Keratinocyte (primary cell): Measurements from ENCODE around the gene CLPTM1L. TPM values are rescaled to one million over a fixed set of nuclear protein-coding genes. Genes with fewer than 3 reads are reported as not detected.

ENCODE experiments used
- DNase-seq: peaks from one replicate; pipeline ENCODE4 v3.0.0-alpha.2; 2011; ENCODE audit warnings: low read depth, missing footprints, low spot score
- FAIRE-seq: peaks from 2 replicates; lab custom pipeline; 2011; peaks lifted over from hg19 to GRCh38; lab: Jason Lieb, UNC
- H2AFZ ChIP-seq: 2 replicates; pipeline ENCODE4 v1.6.0; 2012; ENCODE audit warnings: low read length, control low read depth, inconsistent platforms; ENCODE audit not compliant: control insufficient read depth
- H3K27ac ChIP-seq: 2 replicates; pipeline ENCODE4 v1.5.1; 2011; ENCODE audit warnings: low read length; ENCODE audit not compliant: control insufficient read depth, insufficient read depth
- H3K27me3 ChIP-seq: 3 replicates; pipeline ENCODE4 v1.6.0; 2011; ENCODE audit warnings: low read length; ENCODE audit not compliant: control insufficient read depth, insufficient read depth; ENCODE audit errors: extremely low read depth
- H3K36me3 ChIP-seq, 2 experiments: 2 replicates in 1 of 2; 3 replicates in 1 of 2; pipeline ENCODE4 v1.5.1; 2011; ENCODE audit warnings: low read length in 2 of 2, mild to moderate bottlenecking in 1 of 2; ENCODE audit not compliant: control insufficient read depth in 2 of 2, insufficient read depth in 2 of 2; ENCODE audit errors: extremely low read depth in 1 of 2
- H3K4me1 ChIP-seq: 3 replicates; pipeline ENCODE4 v1.5.1; 2011; ENCODE audit warnings: low read length; ENCODE audit not compliant: control insufficient read depth, insufficient read depth; ENCODE audit errors: extremely low read depth
- H3K4me2 ChIP-seq: 3 replicates; pipeline ENCODE4 v1.6.0; 2011; ENCODE audit warnings: low read depth, low read length; ENCODE audit not compliant: control insufficient read depth, insufficient read depth; ENCODE audit errors: extremely low read depth
- H3K4me3 ChIP-seq, 3 experiments: fragments of 200-600 bp in 1 of 3; sonication (generic) in 1 of 3; 2 replicates in 2 of 3; 3 replicates in 1 of 3; pipeline ENCODE4 v1.5.1; 2011 to 2016; ENCODE audit warnings: low read length in 3 of 3, mild to moderate bottlenecking in 3 of 3, control low read depth in 2 of 3, inconsistent platforms in 1 of 3, low read depth in 1 of 3, mixed read lengths in 1 of 3, mixed run types in 1 of 3, moderate library complexity in 1 of 3; ENCODE audit not compliant: control insufficient read depth in 2 of 3, insufficient read depth in 2 of 3; ENCODE audit errors: extremely low read depth in 1 of 3
- H3K79me2 ChIP-seq: 2 replicates; pipeline ENCODE4 v1.6.0; 2012; ENCODE audit warnings: low read length; ENCODE audit not compliant: control insufficient read depth, insufficient read depth
- H3K9ac ChIP-seq: 3 replicates; pipeline ENCODE4 v1.6.0; 2011; ENCODE audit warnings: low read length; ENCODE audit not compliant: control insufficient read depth, insufficient read depth; ENCODE audit errors: extremely low read depth
- H3K9me1 ChIP-seq: 3 replicates; pipeline ENCODE4 v1.6.0; 2011; ENCODE audit warnings: low read length; ENCODE audit not compliant: control insufficient read depth, insufficient read depth; ENCODE audit errors: extremely low read depth
- H3K9me3 ChIP-seq: 2 replicates; pipeline ENCODE4 v1.5.1; 2012; ENCODE audit warnings: low read depth, low read length; ENCODE audit not compliant: control insufficient read depth
- H4K20me1 ChIP-seq: 3 replicates; pipeline ENCODE4 v1.6.0; 2011; ENCODE audit warnings: low read length; ENCODE audit not compliant: control insufficient read depth, insufficient read depth; ENCODE audit errors: extremely low read depth
- EZH2 ChIP-seq: IDR thresholded peaks from one replicate; pipeline ENCODE4 v1.6.1; 2012; ENCODE audit warnings: inconsistent platforms, mild to moderate bottlenecking, low read length, moderate library complexity
- dilution Hi-C: fragments of 300-500 bp; cut with MboI; formaldehyde crosslinking; loops from one replicate; pipeline ENCODE4 v1.7.0; 2020; ENCODE audit warnings: low sequenced_read_pairs; ENCODE audit not compliant: extremely low pct_ligation_motif_present
- polyA plus RNA-seq, 5 experiments: library from polyadenylated mRNA; depleted of rRNA in 3 of 5; stranded (reverse) in 3 of 5; stranded (forward) in 1 of 5; unstranded in 1 of 5; fragments of >200 nt; gene quantifications; 1 replicate in 1 of 5; 2 replicates in 3 of 5; 3 replicates in 1 of 5; pipeline versions ENCODE4 v1.2.1 to v1.2.3, GENCODE V29; 2011 to 2012; ENCODE audit warnings: missing spikeins in 2 of 5, low read depth in 1 of 5, low replicate concordance in 1 of 5
- TF ChIP-seq, protein P1 (sequence below), 3 experiments: IDR thresholded peaks in 1 of 3; conservative IDR thresholded peaks in 1 of 3; optimal IDR thresholded peaks in 1 of 3; 2 replicates in 2 of 3; 3 replicates in 1 of 3; pipeline versions ENCODE3 to v1.5.1; 2011; ENCODE audit warnings: low read length in 3 of 3, mild to moderate bottlenecking in 3 of 3, moderate library complexity in 2 of 3, control low read depth in 1 of 3, inconsistent platforms in 1 of 3; ENCODE audit not compliant: insufficient read depth in 2 of 3; ENCODE audit errors: extremely low read depth in 1 of 3

Gene CLPTM1L
- polyA plus RNA-seq, 1 donor (not counting 4 experiments of a cell fraction or from before 2014, with no cell fraction given), result 142 TPM

DNA sequence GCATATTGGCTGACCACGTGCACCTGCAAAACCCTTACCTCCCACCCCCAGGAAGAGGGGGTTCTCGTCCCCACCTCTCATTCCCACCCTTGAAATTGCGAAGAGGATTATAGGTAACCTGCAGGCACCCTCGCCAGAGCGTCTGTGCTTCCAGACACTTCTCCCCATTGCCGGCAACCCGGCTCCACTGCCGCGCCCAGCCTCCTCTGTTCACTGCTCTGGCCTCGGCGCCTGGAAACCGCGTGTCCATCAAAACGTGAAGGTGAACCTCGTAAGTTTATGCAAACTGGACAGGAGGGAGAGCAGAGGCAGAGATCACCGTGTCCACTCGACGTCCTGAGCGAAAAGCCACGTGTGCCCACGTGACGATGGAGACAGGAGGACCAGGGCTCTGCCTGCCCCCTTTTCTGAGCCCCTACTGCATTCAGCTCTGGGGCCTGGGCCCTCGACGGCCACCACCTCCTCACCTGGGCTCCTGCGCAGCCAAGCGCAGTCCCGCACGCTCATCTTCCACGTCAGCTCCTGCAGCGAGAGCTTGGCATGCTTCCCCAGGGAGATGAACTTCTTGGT is 52.0 kb downstream of the CLPTM1L start:
- peaks cover 27% of the 10 kb centered on the region for H3K27me3 ChIP-seq
- H3K36me3 ChIP-seq, result no peaks in the 10 kb centered on the region
- no peak overlapping the region for H3K9ac ChIP-seq
- no peaks in the 10 kb centered on the region for H3K9me1 ChIP-seq
- H3K4me1 ChIP-seq, result no peaks in the 10 kb centered on the region
- no peaks in the 10 kb centered on the region for H4K20me1 ChIP-seq
- peaks cover 6% of the 10 kb centered on the region for H3K9me3 ChIP-seq
- no peak overlapping the region for H2AFZ ChIP-seq
- DNase-seq (no peak), FAIRE-seq (no peak)
- H3K79me2 ChIP-seq, result no peaks in the 10 kb centered on the region
- H3K27ac ChIP-seq, result no peak overlapping the region
- no peak for TF ChIP-seq EZH2
- TF ChIP-seq, protein P1, sequence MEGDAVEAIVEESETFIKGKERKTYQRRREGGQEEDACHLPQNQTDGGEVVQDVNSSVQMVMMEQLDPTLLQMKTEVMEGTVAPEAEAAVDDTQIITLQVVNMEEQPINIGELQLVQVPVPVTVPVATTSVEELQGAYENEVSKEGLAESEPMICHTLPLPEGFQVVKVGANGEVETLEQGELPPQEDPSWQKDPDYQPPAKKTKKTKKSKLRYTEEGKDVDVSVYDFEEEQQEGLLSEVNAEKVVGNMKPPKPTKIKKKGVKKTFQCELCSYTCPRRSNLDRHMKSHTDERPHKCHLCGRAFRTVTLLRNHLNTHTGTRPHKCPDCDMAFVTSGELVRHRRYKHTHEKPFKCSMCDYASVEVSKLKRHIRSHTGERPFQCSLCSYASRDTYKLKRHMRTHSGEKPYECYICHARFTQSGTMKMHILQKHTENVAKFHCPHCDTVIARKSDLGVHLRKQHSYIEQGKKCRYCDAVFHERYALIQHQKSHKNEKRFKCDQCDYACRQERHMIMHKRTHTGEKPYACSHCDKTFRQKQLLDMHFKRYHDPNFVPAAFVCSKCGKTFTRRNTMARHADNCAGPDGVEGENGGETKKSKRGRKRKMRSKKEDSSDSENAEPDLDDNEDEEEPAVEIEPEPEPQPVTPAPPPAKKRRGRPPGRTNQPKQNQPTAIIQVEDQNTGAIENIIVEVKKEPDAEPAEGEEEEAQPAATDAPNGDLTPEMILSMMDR (optimal IDR thresholded peaks at IDR 0.05 in 1 of 3, IDR thresholded peaks at IDR 0.05 in 1 of 3, conservative IDR thresholded peaks at IDR 0.05 in 1 of 3; ENCODE audit: extremely low read depth in 1 of 3, insufficient read depth in 2 of 3, low read length in 3 of 3), result no peak
- dilution Hi-C loops, result no loop called here
- no peak overlapping the region for H3K4me3 ChIP-seq
- no peak overlapping the region for H3K4me2 ChIP-seq

GRCh38 chr5:1292139-1292538 is 52.8 kb downstream of the CLPTM1L start:
- dilution Hi-C loops, result no loop called here
- DNase-seq (no peak), FAIRE-seq (no peak)
- no peaks in the 10 kb centered on the region for H3K4me1 ChIP-seq
- H3K9ac ChIP-seq, result no peak overlapping the region
- no peaks in the 10 kb centered on the region for H4K20me1 ChIP-seq
- H3K4me2 ChIP-seq, result no peak overlapping the region
- no peak overlapping the region for H3K27ac ChIP-seq
- peaks cover 26% of the 10 kb centered on the region for H3K27me3 ChIP-seq
- H3K9me1 ChIP-seq, result no peaks in the 10 kb centered on the region
- no peak overlapping the region for H2AFZ ChIP-seq
- peaks cover 6% of the 10 kb centered on the region for H3K9me3 ChIP-seq
- no peaks in the 10 kb centered on the region for H3K36me3 ChIP-seq
- no peak overlapping the region for H3K4me3 ChIP-seq
- no peaks in the 10 kb centered on the region for H3K79me2 ChIP-seq
- TF ChIP-seq, protein P1 (optimal IDR thresholded peaks at IDR 0.05 in 1 of 3, IDR thresholded peaks at IDR 0.05 in 1 of 3, conservative IDR thresholded peaks at IDR 0.05 in 1 of 3; ENCODE audit: extremely low read depth in 1 of 3, insufficient read depth in 2 of 3, low read length in 3 of 3), result no peak
- no peak for TF ChIP-seq EZH2
